GM13976 (cell line): ENCODE results near the gene CINP.

Experiments
- DNase-seq: peaks from one replicate; pipeline ENCODE4 v3.0.0; 2012; ENCODE audit warnings: low spot score
- in situ Hi-C: fragments of 300-500 bp; cut with MboI; formaldehyde crosslinking; loops from one replicate; pipeline ENCODE4 v1.12.0; 2022; ENCODE audit warnings: low sequenced_read_pairs, mixed read lengths, inconsistent platforms; ENCODE audit not compliant: unreplicated experiment
- TF ChIP-seq, protein P1 (sequence below): IDR thresholded peaks from 2 replicates; pipeline ENCODE4 v1.5.1; 2012; ENCODE audit warnings: borderline replicate concordance, mild to moderate bottlenecking; ENCODE audit not compliant: insufficient read depth; ENCODE audit errors: extremely low read depth, missing control alignments, control extremely low read depth

CINP gene

DNA sequence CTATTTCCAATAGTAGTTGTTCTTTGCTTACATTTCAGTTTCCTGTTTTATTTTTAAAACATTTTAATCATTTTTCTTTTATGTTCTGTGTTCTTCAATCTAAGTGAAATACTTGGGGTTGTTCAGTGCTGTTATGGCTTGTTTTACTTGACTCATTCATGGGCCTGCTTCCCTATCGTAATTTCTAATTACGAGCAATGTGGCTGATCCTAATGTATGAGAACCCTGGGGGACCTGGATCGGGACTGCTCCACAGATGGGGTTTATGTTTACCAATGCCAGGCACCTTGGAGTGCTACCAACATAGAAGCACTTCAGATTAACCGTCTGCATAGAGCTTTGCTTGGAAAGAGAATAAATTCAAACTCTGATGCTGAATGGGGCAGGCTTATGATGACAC, 29.8 kb upstream of the CINP start:
- no peak for DNase-seq
- in situ Hi-C loops = no loop called here
- TF ChIP-seq, protein P1, sequence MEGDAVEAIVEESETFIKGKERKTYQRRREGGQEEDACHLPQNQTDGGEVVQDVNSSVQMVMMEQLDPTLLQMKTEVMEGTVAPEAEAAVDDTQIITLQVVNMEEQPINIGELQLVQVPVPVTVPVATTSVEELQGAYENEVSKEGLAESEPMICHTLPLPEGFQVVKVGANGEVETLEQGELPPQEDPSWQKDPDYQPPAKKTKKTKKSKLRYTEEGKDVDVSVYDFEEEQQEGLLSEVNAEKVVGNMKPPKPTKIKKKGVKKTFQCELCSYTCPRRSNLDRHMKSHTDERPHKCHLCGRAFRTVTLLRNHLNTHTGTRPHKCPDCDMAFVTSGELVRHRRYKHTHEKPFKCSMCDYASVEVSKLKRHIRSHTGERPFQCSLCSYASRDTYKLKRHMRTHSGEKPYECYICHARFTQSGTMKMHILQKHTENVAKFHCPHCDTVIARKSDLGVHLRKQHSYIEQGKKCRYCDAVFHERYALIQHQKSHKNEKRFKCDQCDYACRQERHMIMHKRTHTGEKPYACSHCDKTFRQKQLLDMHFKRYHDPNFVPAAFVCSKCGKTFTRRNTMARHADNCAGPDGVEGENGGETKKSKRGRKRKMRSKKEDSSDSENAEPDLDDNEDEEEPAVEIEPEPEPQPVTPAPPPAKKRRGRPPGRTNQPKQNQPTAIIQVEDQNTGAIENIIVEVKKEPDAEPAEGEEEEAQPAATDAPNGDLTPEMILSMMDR = no peak

DNA sequence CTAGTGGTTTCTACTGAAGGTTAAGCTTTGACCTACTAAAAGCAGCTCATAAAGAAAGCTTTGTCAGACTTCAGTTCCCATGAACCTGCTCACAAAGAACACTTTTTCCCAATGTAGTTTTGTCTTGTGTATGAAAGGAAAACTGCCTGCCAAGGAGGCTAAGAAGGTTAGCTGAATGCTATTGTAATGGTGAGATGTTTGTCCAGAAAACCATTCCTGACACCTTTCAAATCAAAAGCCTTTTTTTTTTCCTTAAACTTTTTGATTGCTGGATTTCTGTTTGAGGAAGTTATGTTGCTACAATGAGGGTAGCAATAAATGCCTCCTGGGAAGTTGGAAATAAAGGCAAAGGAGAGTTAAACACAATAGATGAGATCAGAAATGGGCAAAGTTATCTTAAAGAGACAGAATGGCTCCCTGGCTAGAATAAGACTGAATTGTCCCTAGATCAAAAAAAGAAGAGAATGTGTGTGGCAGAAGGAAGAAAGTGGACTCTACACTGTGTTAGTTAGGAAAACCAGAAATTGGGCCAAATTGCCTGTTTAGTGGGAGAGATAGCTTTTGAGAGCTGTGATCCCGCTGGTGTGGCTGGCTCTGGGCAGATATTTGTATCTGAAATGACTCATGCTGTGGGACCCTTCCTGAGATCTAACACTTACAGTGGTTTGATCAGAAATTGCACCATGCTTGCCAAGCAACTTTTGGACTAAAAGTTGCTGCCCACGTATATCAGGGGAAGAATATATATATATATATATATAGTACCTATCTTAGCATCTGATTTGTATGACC, 27.6 kb upstream of the CINP start:
- DNase-seq = no peak
- TF ChIP-seq, protein P1 = no peak
- in situ Hi-C loops = no loop called here

DNA sequence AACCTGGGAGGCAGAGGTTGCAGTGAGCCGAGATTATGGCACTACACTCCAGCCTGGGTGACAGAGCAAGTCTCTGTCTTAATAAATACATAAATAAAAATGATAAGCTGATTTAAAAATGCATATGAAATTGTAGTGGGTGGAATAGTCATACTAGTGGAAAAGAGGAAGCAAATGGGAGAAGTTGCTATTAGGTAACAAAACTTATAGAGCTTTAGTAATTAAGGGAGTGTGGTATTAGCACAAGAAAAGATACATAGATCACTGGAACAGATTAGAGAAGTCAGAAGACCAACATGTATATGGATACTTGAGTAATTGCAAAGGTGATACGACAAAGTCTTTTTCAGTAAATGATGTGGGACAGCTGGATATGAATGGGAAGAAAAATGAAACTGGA, 26.6 kb upstream of the CINP start:
- TF ChIP-seq, protein P1 = no peak
- DNase-seq = no peak
- in situ Hi-C loops = no loop called here

DNA sequence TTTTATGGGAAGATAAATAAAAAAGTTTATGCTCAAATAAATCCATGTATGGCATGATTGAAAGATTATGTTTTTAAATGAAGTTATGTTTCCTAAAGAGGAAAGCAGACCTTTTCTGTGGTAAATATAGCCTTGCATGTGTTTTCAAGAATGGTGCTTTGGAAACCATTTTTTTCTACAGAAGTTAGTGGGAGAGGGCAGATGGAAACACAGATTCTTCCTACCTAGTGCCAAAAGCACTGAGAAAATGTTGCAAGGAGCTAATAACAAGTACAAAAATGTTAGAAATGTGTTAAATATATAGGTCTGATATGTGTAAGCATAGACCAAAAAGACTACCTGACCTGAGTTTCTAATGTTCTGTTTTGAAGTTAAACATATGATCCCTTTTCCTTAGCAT, 24.4 kb upstream of the CINP start:
- in situ Hi-C loops = no loop called here
- no peak for DNase-seq
- TF ChIP-seq, protein P1 = no peak

DNA sequence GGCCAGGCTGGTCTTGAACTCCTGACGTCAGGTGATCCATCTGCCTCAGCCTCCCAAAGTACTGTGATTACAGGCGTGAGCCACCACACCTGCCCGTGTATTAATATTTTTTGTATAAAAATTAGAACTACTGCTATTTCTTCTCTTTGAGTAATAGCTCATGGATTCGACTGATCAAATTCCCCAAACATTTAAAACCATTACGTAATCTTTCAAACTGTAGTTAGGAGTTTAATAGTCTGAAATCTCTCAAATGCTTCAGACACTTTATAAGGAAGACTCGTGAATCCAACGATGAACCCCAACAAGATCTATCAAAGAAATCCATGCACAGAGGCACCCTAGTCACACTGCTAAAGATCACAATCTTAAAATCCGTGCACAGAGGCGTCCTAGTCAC, 16.1 kb upstream of the CINP start:
- TF ChIP-seq, protein P1 = no peak
- in situ Hi-C loops = no loop called here
- no peak for DNase-seq

DNA sequence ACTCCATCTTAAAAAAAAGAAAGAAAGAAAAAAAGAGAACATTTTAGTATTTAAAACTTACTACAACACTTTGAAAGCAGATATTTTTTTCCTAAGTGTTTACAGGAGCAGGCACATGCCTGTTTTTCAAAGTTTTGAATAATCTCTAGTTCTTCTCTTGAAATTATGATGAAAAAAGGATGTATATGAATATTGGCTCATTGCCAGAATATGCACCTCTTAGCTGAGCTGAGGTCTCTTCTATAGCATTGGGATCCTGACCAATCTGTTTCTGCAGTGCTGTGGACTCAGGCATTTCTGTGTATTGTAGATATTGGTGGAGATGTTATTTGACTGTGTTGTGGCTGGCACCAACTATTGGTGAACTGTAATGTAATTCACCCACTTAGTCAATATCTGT, 15.0 kb upstream of the CINP start:
- DNase-seq = no peak
- TF ChIP-seq, protein P1 = no peak

More for the DNA sequence above, 15.0 kb upstream of the CINP start:
- in situ Hi-C loops = no loop called here
